ENCODE results near the gene TSSC4.

The TSSC4 gene

GRCh38 chr11:2369896-2370295 lies 30.7 kb upstream of the TSSC4 start:
- no peak for DNase-seq

GRCh38 chr11:2374456-2375201 lies 25.9 kb upstream of the TSSC4 start:
- DNase-seq, result no peak

GRCh38 chr11:2375341-2375853 lies 25.2 kb upstream of the TSSC4 start:
- no peak for DNase-seq

- DNase-seq, result no peak
Observed at GRCh38 chr11:2375964-2376551, 24.5 kb upstream of the TSSC4 start.

GRCh38 chr11:2376751-2377451 lies 23.6 kb upstream of the TSSC4 start, which contains the start of gene CD81:
TSS of gene CD81 (plus strand) at chr11:2377310. CDS start at chr11:2377550, 240 bp downstream.
- DNase-seq, result peak; percentile 50 to 70

GRCh38 chr11:2377511-2378443 lies 22.8 kb upstream of the TSSC4 start:
- DNase-seq, result peak; percentile 36 to 53

GRCh38 chr11:2378527-2379210 lies 21.9 kb upstream of the TSSC4 start:
- DNase-seq, result no peak

GRCh38 chr11:2379466-2380174 lies 20.9 kb upstream of the TSSC4 start:
- DNase-seq, result no peak

GRCh38 chr11:2380396-2380795 lies 20.2 kb upstream of the TSSC4 start:
- no peak for DNase-seq

GRCh38 chr11:2380807-2381350 lies 19.7 kb upstream of the TSSC4 start:
- DNase-seq, result no peak

GRCh38 chr11:2381494-2382128 lies 18.9 kb upstream of the TSSC4 start:
- no peak for DNase-seq

GRCh38 chr11:2382129-2382517 lies 18.4 kb upstream of the TSSC4 start:
- DNase-seq, result no peak

GRCh38 chr11:2382936-2383851 lies 17.4 kb upstream of the TSSC4 start:
- no peak for DNase-seq

- DNase-seq, result peak in 1 of 2 donors; percentile 18
Observed at GRCh38 chr11:2383852-2384804, 16.4 kb upstream of the TSSC4 start.

- DNase-seq, result no peak
Observed at GRCh38 chr11:2385156-2386151, 15.1 kb upstream of the TSSC4 start.

GRCh38 chr11:2386591-2386990 lies 14.0 kb upstream of the TSSC4 start:
- no peak for DNase-seq
